ENCODE results near the gene TYK2. TPM values are rescaled to one million over a fixed set of nuclear protein-coding genes. Genes with fewer than 3 reads are reported as not detected.

Gene TYK2
- polyA plus RNA-seq, 1 donor (not counting 4 experiments of a cell fraction or from before 2014, with no cell fraction given), result 32.6 TPM

DNA sequence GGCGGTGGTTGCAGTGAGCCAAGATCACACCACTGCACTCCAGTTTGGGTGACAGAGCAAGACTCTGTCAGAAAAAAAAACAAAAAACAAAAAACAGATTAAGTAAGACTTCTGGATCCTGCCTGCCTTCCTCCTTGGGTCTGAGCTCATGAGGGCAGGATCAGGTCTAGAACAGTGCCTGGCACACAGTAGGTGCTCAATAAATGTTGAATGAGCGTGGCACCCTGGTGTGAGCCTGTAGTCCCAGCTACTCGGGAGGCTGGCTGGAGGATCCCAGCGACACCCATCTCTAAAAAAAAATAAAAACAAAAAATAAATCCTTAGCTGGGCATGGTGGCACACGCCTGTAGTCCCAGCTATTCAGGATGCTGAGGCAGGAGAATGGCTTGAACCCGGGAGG is 25.8 kb upstream of the TYK2 start:
- Histone ChIP-seq H3K4me2 (ENCODE audit: control insufficient read depth, extremely low read depth, insufficient read depth, low read depth, low read length) (no peak overlapping the region), H3K27me3 (ENCODE audit: control insufficient read depth, extremely low read depth, insufficient read depth, low read length) (peaks cover 21% of the 10 kb centered on the region), H2AFZ (ENCODE audit: control insufficient read depth, low read length) (no peak overlapping the region), H3K36me3 (ENCODE audit: control insufficient read depth in 2 of 2, extremely low read depth in 1 of 2, insufficient read depth in 2 of 2, low read length in 2 of 2) (no peaks in the 10 kb centered on the region), H4K20me1 (ENCODE audit: control insufficient read depth, extremely low read depth, insufficient read depth, low read length) (peaks cover 4% of the 10 kb centered on the region), H3K9ac (ENCODE audit: control insufficient read depth, extremely low read depth, insufficient read depth, low read length) (no peak overlapping the region), H3K9me3 (ENCODE audit: control insufficient read depth, low read depth, low read length) (no peaks in the 10 kb centered on the region), H3K4me1 (ENCODE audit: control insufficient read depth, extremely low read depth, insufficient read depth, low read length) (peaks cover 19% of the 10 kb centered on the region), H3K27ac (ENCODE audit: control insufficient read depth, insufficient read depth, low read length) (no peak overlapping the region), H3K9me1 (ENCODE audit: control insufficient read depth, extremely low read depth, insufficient read depth, low read length) (no peaks in the 10 kb centered on the region), H3K79me2 (ENCODE audit: control insufficient read depth, insufficient read depth, low read length) (peaks cover 21% of the 10 kb centered on the region), H3K4me3 (ENCODE audit: control insufficient read depth in 2 of 3, extremely low read depth in 1 of 3, insufficient read depth in 2 of 3, low read depth in 1 of 3, low read length in 3 of 3) (no peak overlapping the region)
- dilution Hi-C loops (cut with MboI; ENCODE audit: extremely low pct_ligation_motif_present, low sequenced_read_pairs), result no loop called here
- TF ChIP-seq, protein P1, sequence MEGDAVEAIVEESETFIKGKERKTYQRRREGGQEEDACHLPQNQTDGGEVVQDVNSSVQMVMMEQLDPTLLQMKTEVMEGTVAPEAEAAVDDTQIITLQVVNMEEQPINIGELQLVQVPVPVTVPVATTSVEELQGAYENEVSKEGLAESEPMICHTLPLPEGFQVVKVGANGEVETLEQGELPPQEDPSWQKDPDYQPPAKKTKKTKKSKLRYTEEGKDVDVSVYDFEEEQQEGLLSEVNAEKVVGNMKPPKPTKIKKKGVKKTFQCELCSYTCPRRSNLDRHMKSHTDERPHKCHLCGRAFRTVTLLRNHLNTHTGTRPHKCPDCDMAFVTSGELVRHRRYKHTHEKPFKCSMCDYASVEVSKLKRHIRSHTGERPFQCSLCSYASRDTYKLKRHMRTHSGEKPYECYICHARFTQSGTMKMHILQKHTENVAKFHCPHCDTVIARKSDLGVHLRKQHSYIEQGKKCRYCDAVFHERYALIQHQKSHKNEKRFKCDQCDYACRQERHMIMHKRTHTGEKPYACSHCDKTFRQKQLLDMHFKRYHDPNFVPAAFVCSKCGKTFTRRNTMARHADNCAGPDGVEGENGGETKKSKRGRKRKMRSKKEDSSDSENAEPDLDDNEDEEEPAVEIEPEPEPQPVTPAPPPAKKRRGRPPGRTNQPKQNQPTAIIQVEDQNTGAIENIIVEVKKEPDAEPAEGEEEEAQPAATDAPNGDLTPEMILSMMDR (optimal IDR thresholded peaks at IDR 0.05 in 1 of 3, IDR thresholded peaks at IDR 0.05 in 1 of 3, conservative IDR thresholded peaks at IDR 0.05 in 1 of 3; ENCODE audit: extremely low read depth in 1 of 3, insufficient read depth in 2 of 3, low read length in 3 of 3), result no peak
- no peak for TF ChIP-seq EZH2 (IDR thresholded peaks at IDR 0.05; ENCODE audit: low read length)
- FAIRE-seq, result no peak
- DNase-seq (ENCODE audit: low read depth, low spot score), result no peak

DNA sequence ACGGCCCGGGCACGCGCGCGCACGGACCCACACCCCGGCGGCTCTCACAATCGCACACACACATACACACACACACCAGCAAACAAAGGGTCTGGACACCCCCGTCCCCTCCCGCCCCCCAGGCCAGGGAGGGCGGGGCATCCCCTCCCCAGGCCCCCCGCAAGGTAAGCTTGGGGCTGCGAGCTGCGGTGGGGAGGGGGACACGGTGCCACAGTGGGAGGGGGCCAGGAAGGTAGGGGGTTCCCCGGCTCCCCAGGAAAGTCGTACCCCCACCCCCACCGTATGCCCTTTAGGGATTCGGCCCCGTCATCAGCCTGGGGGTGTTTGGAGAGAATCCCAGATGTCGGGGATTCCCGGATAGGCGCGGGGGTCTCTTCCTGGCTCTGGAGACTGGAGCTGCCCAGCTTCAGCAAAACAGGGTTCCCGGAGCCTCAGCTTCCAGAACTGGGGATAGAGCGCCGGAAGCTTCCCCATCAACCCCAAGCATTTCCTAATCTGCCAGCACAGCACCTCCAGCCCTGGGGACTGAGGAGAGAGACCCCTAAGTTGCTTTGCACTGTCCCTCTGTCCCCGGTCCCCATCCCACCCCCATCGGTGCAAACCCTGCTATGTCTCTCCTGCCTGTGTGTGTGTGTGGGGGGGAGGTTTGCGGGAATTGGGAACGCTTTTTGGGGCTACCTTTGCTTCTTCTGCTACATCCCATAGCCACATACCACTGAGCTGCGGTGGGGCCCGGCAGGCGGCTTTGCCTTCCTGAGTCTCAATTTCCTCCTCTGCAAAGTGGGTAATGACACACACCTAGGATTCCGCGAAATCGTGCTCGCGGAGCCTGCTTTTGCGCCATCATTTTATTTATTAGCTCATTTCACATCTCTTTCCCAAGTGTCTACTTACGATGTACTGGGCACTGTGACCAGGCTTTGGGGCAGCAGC is 24.8 kb upstream of the TYK2 start:
- no peak overlapping the region for H2AFZ ChIP-seq (ENCODE audit: control insufficient read depth, low read length)
- no peak overlapping the region for H3K27ac ChIP-seq (ENCODE audit: control insufficient read depth, insufficient read depth, low read length)
- H3K36me3 ChIP-seq (ENCODE audit: control insufficient read depth in 2 of 2, extremely low read depth in 1 of 2, insufficient read depth in 2 of 2, low read length in 2 of 2), result peaks cover 4% of the 10 kb centered on the region in 2 experiments
- no peak for FAIRE-seq
- peaks cover 32% of the 10 kb centered on the region for H3K79me2 ChIP-seq (ENCODE audit: control insufficient read depth, insufficient read depth, low read length)
- H4K20me1 ChIP-seq (ENCODE audit: control insufficient read depth, extremely low read depth, insufficient read depth, low read length), result peaks cover 11% of the 10 kb centered on the region
- peaks cover 25% of the 10 kb centered on the region for H3K4me1 ChIP-seq (ENCODE audit: control insufficient read depth, extremely low read depth, insufficient read depth, low read length)
- TF ChIP-seq, protein P1 (optimal IDR thresholded peaks at IDR 0.05 in 1 of 3, IDR thresholded peaks at IDR 0.05 in 1 of 3, conservative IDR thresholded peaks at IDR 0.05 in 1 of 3; ENCODE audit: extremely low read depth in 1 of 3, insufficient read depth in 2 of 3, low read length in 3 of 3), result no peak
- TF ChIP-seq EZH2 (IDR thresholded peaks at IDR 0.05; ENCODE audit: low read length), result peak; percentile 53
- H3K4me2 ChIP-seq (ENCODE audit: control insufficient read depth, extremely low read depth, insufficient read depth, low read depth, low read length), result peak overlapping the region; percentile 98
- H3K9me3 ChIP-seq (ENCODE audit: control insufficient read depth, low read depth, low read length), result no peaks in the 10 kb centered on the region
- peak overlapping the region in 2 of 3 experiments; percentile 69 to 93 for H3K4me3 ChIP-seq (ENCODE audit: control insufficient read depth in 2 of 3, extremely low read depth in 1 of 3, insufficient read depth in 2 of 3, low read depth in 1 of 3, low read length in 3 of 3)
- peaks cover 21% of the 10 kb centered on the region for H3K27me3 ChIP-seq (ENCODE audit: control insufficient read depth, extremely low read depth, insufficient read depth, low read length)
- dilution Hi-C loops (cut with MboI; ENCODE audit: extremely low pct_ligation_motif_present, low sequenced_read_pairs), result no loop called here
- no peak for DNase-seq (ENCODE audit: low read depth, low spot score)
- H3K9me1 ChIP-seq (ENCODE audit: control insufficient read depth, extremely low read depth, insufficient read depth, low read length), result no peaks in the 10 kb centered on the region
- no peak overlapping the region for H3K9ac ChIP-seq (ENCODE audit: control insufficient read depth, extremely low read depth, insufficient read depth, low read length)

All from keratinocyte (primary cell).